ENCODE data around the gene SOX10. TPM values are rescaled to one million over a fixed set of nuclear protein-coding genes. Genes with fewer than 3 reads are reported as not detected.

The SOX10 gene
- total RNA-seq: 1.2 TPM
- long read RNA-seq, partial matches to known transcripts: 0 of 2 reads
- long read RNA-seq, other reads (novel, unspliced or antisense): 1 of 2 reads

- no peaks in the 10 kb centered on the region for H3K9me3 ChIP-seq (replicated peaks)
- H3K36me3 ChIP-seq: peaks cover 4% of the 10 kb centered on the region
- intact Hi-C loops (cut with micrococcal nuclease): no loop called here
- peaks cover 13% of the 10 kb centered on the region for H3K4me1 ChIP-seq
- no peaks in the 10 kb centered on the region for H3K27me3 ChIP-seq (ENCODE audit: low read depth)
- peak within 1 kb of the TSS; percentile 42 for H3K27ac ChIP-seq (replicated peaks)
- no peak for TF ChIP-seq CTCF (IDR thresholded peaks at IDR 0.05; ENCODE audit: borderline replicate concordance)
- DNase-seq: no peak
- peak within 1 kb of the TSS; percentile 40 for H3K4me3 ChIP-seq
Measured at GRCh38 chr22:37983860-37984791, at the start of gene SOX10. SOX10 (minus strand) TSS chr22:37984555; CDS start chr22:37983784, 771 bp downstream.

GRCh38 chr22:38033522-38034277 is 49.3 kb upstream of the SOX10 start:
- Histone ChIP-seq H3K36me3 (no peaks in the 10 kb centered on the region), H3K4me1 (peaks cover 26% of the 10 kb centered on the region), H3K4me3 (no peak overlapping the region), H3K27ac (replicated peaks) (peak overlapping the region; percentile 64), H3K9me3 (replicated peaks) (no peaks in the 10 kb centered on the region), H3K27me3 (ENCODE audit: low read depth) (no peaks in the 10 kb centered on the region)
- intact Hi-C loops (cut with micrococcal nuclease): no loop called here
- no peak for DNase-seq
- no peak for TF ChIP-seq CTCF (IDR thresholded peaks at IDR 0.05; ENCODE audit: borderline replicate concordance)

- Histone ChIP-seq H3K4me3 (no peak overlapping the region), H3K4me1 (peaks cover 29% of the 10 kb centered on the region), H3K27ac (replicated peaks) (peak overlapping the region; percentile 64), H3K9me3 (replicated peaks) (no peaks in the 10 kb centered on the region), H3K27me3 (ENCODE audit: low read depth) (no peaks in the 10 kb centered on the region), H3K36me3 (no peaks in the 10 kb centered on the region)
- no peak for DNase-seq
- no peak for TF ChIP-seq CTCF (IDR thresholded peaks at IDR 0.05; ENCODE audit: borderline replicate concordance)
- intact Hi-C loops (cut with micrococcal nuclease): no loop called here
Measured at GRCh38 chr22:38032681-38033521, 48.5 kb upstream of the SOX10 start.

GRCh38 chr22:38031491-38031890 is 47.1 kb upstream of the SOX10 start:
- Histone ChIP-seq H3K27ac (replicated peaks) (peak overlapping the region; percentile 48), H3K4me1 (peaks cover 30% of the 10 kb centered on the region), H3K36me3 (no peaks in the 10 kb centered on the region), H3K9me3 (replicated peaks) (no peaks in the 10 kb centered on the region), H3K27me3 (ENCODE audit: low read depth) (no peaks in the 10 kb centered on the region), H3K4me3 (no peak overlapping the region)
- TF ChIP-seq CTCF (IDR thresholded peaks at IDR 0.05; ENCODE audit: borderline replicate concordance): no peak
- intact Hi-C loops (cut with micrococcal nuclease): no loop called here
- DNase-seq: no peak
